Calu3 (cell line): ENCODE results near the gene GAS6. TPM values are rescaled to one million over a fixed set of nuclear protein-coding genes. Genes with fewer than 3 reads are reported as not detected.

Experiments used
- BruUV-seq: library from RNA; stranded (reverse); fragments of 400-500 nt; replicated peaks from 2 replicates; lab custom pipeline; 2021; lab: Mats Ljungman, UMichigan
- CTCF ChIA-PET: fragments of 300-600 bp; sonication (Branson Sonifier 250); formaldehyde crosslinking; loops from one replicate; lab custom pipeline; 2022; ENCODE audit warnings: antibody characterized with exemption; lab: Charles Lee
- DNase-seq: peaks from one replicate; pipeline ENCODE4 v3.0.0; 2022
- H3K27ac Mint-ChIP-seq: one replicate; pipeline ENCODE4 v1.8.0; 2022; ENCODE audit warnings: mixed read lengths; ENCODE audit not compliant: unreplicated experiment
- H3K27me3 Mint-ChIP-seq: one replicate; pipeline ENCODE4 v1.8.0; 2022; ENCODE audit warnings: mixed read lengths; ENCODE audit not compliant: unreplicated experiment
- H3K36me3 Mint-ChIP-seq: one replicate; pipeline ENCODE4 v1.8.0; 2022; ENCODE audit warnings: mild to moderate bottlenecking, moderate library complexity, mixed read lengths; ENCODE audit not compliant: insufficient read depth, unreplicated experiment
- H3K4me1 Mint-ChIP-seq: one replicate; pipeline ENCODE4 v1.8.0; 2022; ENCODE audit warnings: mild to moderate bottlenecking, low read depth, mixed read lengths; ENCODE audit not compliant: unreplicated experiment
- H3K4me3 Mint-ChIP-seq: one replicate; pipeline ENCODE4 v1.8.0; 2022; ENCODE audit warnings: mild to moderate bottlenecking, low read depth, moderate library complexity, mixed read lengths; ENCODE audit not compliant: unreplicated experiment
- H3K9me3 Mint-ChIP-seq: one replicate; pipeline ENCODE4 v1.8.0; 2022; ENCODE audit warnings: low read depth, mixed read lengths; ENCODE audit not compliant: unreplicated experiment
- CTCF ChIP-seq: fragments of 200-600 bp; IDR thresholded peaks from one replicate; pipeline ENCODE4 v1.8.0; 2022; ENCODE audit warnings: antibody characterized with exemption; ENCODE audit not compliant: unreplicated experiment
- intact Hi-C: fragments of 100-400 bp; cut with micrococcal nuclease; formaldehyde crosslinking; loops from one replicate; pipeline ENCODE4 v1.10.0; 2022; ENCODE audit not compliant: unreplicated experiment
- total RNA-seq: library from RNA; stranded (reverse); gene quantifications from 2 replicates; pipeline ENCODE4 v1.2.3, GENCODE V29; 2022

The GAS6 gene
- total RNA-seq, 1 experiment from 2014 or later, result 0.42 TPM

GRCh38 chr13:113860051-113860664 is 3.7 kb downstream of the GAS6 start:
- no peaks in the 10 kb centered on the region for H3K4me1 Mint-ChIP-seq
- H3K36me3 Mint-ChIP-seq, result no peaks in the 10 kb centered on the region
- H3K27ac Mint-ChIP-seq, result no peak overlapping the region
- BruUV-seq, result no TSS peak
- DNase-seq, result no peak
- CTCF ChIA-PET, result no interaction called here
- H3K9me3 Mint-ChIP-seq, result no peaks in the 10 kb centered on the region
- no peak for TF ChIP-seq CTCF
- H3K27me3 Mint-ChIP-seq, result no peaks in the 10 kb centered on the region
- H3K4me3 Mint-ChIP-seq, result no peak overlapping the region
- intact Hi-C loops, result no loop called here

DNA sequence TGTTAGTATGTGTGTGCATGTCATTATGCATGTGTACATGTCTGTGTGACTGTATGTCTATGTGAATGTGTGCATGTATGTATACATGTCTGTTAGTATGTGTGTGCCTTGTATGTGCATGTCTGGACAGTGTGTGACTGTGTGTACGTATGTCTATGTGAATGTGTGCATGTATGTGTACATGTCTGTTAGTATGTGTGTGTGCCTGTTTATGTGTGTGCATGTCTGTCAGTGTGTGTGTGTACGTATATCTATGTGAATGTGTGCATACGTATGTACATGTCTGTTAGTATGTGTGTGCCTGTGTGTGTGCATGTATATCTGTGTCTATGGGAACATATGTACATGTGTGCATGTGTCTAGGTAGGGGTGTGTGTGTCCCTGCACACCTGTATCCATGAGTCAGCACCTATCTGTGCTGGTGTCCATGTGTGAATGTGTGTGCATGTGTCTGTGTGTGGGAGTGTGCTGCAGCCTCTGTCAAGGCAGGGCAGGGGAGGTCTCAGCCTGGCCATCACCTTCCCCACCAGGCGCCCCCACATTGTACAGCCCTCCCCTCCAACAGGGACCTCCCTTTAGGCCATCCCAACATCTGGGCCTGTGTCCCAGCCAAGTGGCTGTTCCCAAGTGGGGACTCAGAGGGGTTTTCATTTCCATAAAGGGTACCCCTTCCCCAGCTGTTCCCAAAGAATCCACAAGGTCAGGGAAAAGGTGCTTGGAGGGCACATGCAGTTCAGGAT is 4.4 kb downstream of the GAS6 start:
- no peak overlapping the region for H3K4me3 Mint-ChIP-seq

GRCh38 chr13:113857531-113858195 is 6.2 kb downstream of the GAS6 start:
- Mint-ChIP-seq H3K4me3 (no peak overlapping the region), H3K9me3 (no peaks in the 10 kb centered on the region), H3K4me1 (no peaks in the 10 kb centered on the region), H3K27ac (no peak overlapping the region), H3K36me3 (no peaks in the 10 kb centered on the region), H3K27me3 (no peaks in the 10 kb centered on the region)
- no peak for TF ChIP-seq CTCF
- no TSS peak for BruUV-seq
- intact Hi-C loops, result no loop called here
- CTCF ChIA-PET, result no interaction called here
- DNase-seq, result no peak

More for the DNA sequence above, 4.4 kb downstream of the GAS6 start:
- Mint-ChIP-seq H3K9me3 (no peaks in the 10 kb centered on the region), H3K4me1 (no peaks in the 10 kb centered on the region), H3K27ac (no peak overlapping the region), H3K27me3 (no peaks in the 10 kb centered on the region), H3K36me3 (no peaks in the 10 kb centered on the region)
- no TSS peak for BruUV-seq
- CTCF ChIA-PET, result no interaction called here
- intact Hi-C loops, result no loop called here
- TF ChIP-seq CTCF, result no peak
- DNase-seq, result no peak

- no peak for DNase-seq
- Mint-ChIP-seq H3K27ac (no peak overlapping the region), H3K4me1 (no peaks in the 10 kb centered on the region), H3K27me3 (no peaks in the 10 kb centered on the region), H3K4me3 (no peak overlapping the region), H3K9me3 (no peaks in the 10 kb centered on the region), H3K36me3 (no peaks in the 10 kb centered on the region)
- TF ChIP-seq CTCF, result no peak
- CTCF ChIA-PET, result no interaction called here
- no TSS peak for BruUV-seq
- intact Hi-C loops, result no loop called here
Measured at GRCh38 chr13:113856716-113857065, 7.2 kb downstream of the GAS6 start.
